ENCODE data around the gene SLC39A11.

The SLC39A11 gene

GRCh38 chr17:72657467-72658317, 434.8 kb downstream of the SLC39A11 start:
- POLR2A ChIA-PET, result no interaction called here
- DNase-seq (ENCODE audit: extremely low spot score), result no peak
- no peak for TF ChIP-seq TARDBP (IDR thresholded peaks at IDR 0.05)
- TF ChIP-seq FOXA1 (IDR thresholded peaks at IDR 0.05), result no peak
- CTCF ChIA-PET, result no interaction called here

DNA sequence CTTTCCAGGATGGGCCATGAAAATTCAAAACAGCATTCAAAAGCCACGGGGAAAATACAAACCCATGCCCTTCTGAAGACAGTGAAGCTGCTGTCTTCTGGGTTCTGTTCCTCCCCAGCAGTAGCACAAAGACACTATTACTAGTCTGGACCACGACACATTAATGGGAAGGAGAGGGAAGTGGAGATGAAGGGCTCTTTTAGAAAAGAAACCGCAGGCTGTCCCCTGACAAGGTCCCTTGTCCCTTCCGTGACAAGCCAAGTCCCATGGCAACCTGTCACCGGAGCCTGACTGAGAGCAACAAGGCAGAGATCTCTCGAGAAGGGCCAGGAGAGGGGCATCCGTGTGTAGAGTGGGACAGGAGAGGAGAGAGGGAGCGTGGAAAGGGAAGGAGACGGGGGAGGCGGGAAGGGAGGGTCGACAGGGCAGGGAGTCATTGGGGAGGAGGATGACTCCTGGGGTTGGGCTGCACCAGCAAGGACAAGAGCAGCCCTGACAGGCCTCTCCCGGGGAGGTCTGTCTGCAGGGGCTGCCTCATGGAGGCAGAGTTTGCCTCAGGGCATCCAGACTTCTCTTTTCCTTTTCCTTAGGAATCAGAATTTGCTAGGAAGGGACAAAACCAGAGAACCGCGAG, 436.2 kb downstream of the SLC39A11 start:
- POLR2A ChIA-PET, result no interaction called here
- no peak for DNase-seq (ENCODE audit: extremely low spot score)

DNA sequence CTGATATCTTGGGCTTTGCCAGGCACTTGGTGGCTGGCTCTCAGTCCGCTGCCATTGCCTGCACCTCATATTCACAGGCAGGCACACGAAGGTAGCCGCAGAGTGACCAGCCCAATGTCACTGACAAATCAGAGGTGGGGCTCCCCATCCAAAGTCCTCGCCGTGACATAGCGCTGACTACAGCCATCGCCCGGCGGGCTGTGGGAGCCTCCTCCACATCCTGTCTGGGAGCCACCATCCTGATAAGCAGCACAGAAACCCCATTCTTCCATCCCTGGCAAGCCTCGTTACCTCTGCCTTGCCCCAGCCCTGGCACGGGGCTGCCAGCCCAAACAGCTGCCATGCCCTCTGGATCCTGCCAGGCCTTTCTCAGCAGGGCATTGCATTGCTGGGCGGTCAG, 437.8 kb downstream of the SLC39A11 start:
- no peak for DNase-seq (ENCODE audit: extremely low spot score)
- ChIA-PET CTCF (no interaction called here), POLR2A (no interaction called here)
- TF ChIP-seq ELF4 (IDR thresholded peaks at IDR 0.05) (no peak), FOXM1 (IDR thresholded peaks at IDR 0.05; ENCODE audit: borderline replicate concordance) (no peak), L3MBTL2 (conservative IDR thresholded peaks at IDR 0.05) (no peak), TARDBP (IDR thresholded peaks at IDR 0.05) (no peak), FOXA1 (IDR thresholded peaks at IDR 0.05) (no peak), ZNF384 (IDR thresholded peaks at IDR 0.05) (no peak), CTBP1 (IDR thresholded peaks at IDR 0.05; ENCODE audit: borderline replicate concordance) (no peak), NFRKB (IDR thresholded peaks at IDR 0.05) (no peak), FOXK2 (IDR thresholded peaks at IDR 0.05) (no peak), LEF1 (IDR thresholded peaks at IDR 0.05; ENCODE audit: borderline replicate concordance) (no peak), HDGF (IDR thresholded peaks at IDR 0.05; ENCODE audit: borderline replicate concordance) (no peak), ARNT (IDR thresholded peaks at IDR 0.05) (no peak)

More for the DNA sequence above, 436.2 kb downstream of the SLC39A11 start:
- CTCF ChIA-PET, result no interaction called here
- TF ChIP-seq SUZ12 (IDR thresholded peaks at IDR 0.05), result no peak
- TF ChIP-seq L3MBTL2 (conservative IDR thresholded peaks at IDR 0.05), result no peak
- no peak for TF ChIP-seq NFRKB (IDR thresholded peaks at IDR 0.05)
- no peak for TF ChIP-seq BHLHE40 (IDR thresholded peaks at IDR 0.05; ENCODE audit: borderline replicate concordance)
- no peak for TF ChIP-seq TARDBP (IDR thresholded peaks at IDR 0.05)
- TF ChIP-seq ARNT (IDR thresholded peaks at IDR 0.05), result no peak

GRCh38 chr17:72651988-72652387, 440.5 kb downstream of the SLC39A11 start:
- DNase-seq (ENCODE audit: extremely low spot score), result no peak
- ChIA-PET CTCF (no interaction called here), POLR2A (interaction anchor here (0.9 kb wide), 1 partner anchor 63 kb away, joined by 3 read pairs; no protein-coding TSS in a partner anchor)
- TF ChIP-seq ZNF384 (IDR thresholded peaks at IDR 0.05), result no peak
- no peak for TF ChIP-seq SP1 (IDR thresholded peaks at IDR 0.05)
- TF ChIP-seq LEF1 (IDR thresholded peaks at IDR 0.05; ENCODE audit: borderline replicate concordance), result no peak
- TF ChIP-seq CTBP1 (IDR thresholded peaks at IDR 0.05; ENCODE audit: borderline replicate concordance), result no peak
- no peak for TF ChIP-seq ARNT (IDR thresholded peaks at IDR 0.05)
- TF ChIP-seq, protein P1, sequence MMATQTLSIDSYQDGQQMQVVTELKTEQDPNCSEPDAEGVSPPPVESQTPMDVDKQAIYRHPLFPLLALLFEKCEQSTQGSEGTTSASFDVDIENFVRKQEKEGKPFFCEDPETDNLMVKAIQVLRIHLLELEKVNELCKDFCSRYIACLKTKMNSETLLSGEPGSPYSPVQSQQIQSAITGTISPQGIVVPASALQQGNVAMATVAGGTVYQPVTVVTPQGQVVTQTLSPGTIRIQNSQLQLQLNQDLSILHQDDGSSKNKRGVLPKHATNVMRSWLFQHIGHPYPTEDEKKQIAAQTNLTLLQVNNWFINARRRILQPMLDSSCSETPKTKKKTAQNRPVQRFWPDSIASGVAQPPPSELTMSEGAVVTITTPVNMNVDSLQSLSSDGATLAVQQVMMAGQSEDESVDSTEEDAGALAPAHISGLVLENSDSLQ (IDR thresholded peaks at IDR 0.05), result no peak
- no peak for TF ChIP-seq L3MBTL2 (conservative IDR thresholded peaks at IDR 0.05)
- no peak for TF ChIP-seq ELF4 (IDR thresholded peaks at IDR 0.05)
- no peak for TF ChIP-seq SUZ12 (IDR thresholded peaks at IDR 0.05)
- no peak for TF ChIP-seq NFRKB (IDR thresholded peaks at IDR 0.05)
- TF ChIP-seq FOXA1 (IDR thresholded peaks at IDR 0.05), result no peak

- TF ChIP-seq, protein P1 (IDR thresholded peaks at IDR 0.05), result no peak
- POLR2A ChIA-PET, result no interaction called here
- no peak for DNase-seq (ENCODE audit: extremely low spot score)
- CTCF ChIA-PET, result no interaction called here
These were observed 443.8 kb downstream of the SLC39A11 start for GRCh38 chr17:72648702-72649101.

DNA sequence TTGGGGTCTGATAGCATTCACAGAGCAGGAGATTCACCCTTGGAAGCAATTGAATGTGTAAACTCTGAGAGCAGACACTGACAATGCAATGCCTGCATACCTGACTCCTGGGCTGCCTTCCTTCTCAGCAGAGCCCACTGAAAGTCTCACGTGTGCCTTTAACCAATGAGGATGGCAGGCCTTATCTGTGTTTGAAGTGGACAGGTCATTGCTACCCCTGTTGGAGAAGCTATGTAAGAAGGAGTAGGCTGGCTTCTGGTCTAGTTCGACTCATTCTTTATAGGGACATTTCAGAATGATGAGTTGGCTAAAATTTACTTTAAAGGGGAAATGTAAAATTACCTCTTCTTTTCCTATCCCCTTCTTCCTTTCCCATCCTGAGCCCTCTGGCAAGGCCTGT, 446.3 kb downstream of the SLC39A11 start:
- DNase-seq (ENCODE audit: extremely low spot score), result no peak
- ChIA-PET CTCF (no interaction called here), POLR2A (no interaction called here)
- TF ChIP-seq HDGF (IDR thresholded peaks at IDR 0.05; ENCODE audit: borderline replicate concordance), result no peak
- no peak for TF ChIP-seq FOXK2 (IDR thresholded peaks at IDR 0.05)
- no peak for TF ChIP-seq SP1 (IDR thresholded peaks at IDR 0.05)
- TF ChIP-seq CTBP1 (IDR thresholded peaks at IDR 0.05; ENCODE audit: borderline replicate concordance), result no peak
- TF ChIP-seq ARNT (IDR thresholded peaks at IDR 0.05), result no peak
- no peak for TF ChIP-seq NFRKB (IDR thresholded peaks at IDR 0.05)
- no peak for TF ChIP-seq FOXM1 (IDR thresholded peaks at IDR 0.05; ENCODE audit: borderline replicate concordance)
- TF ChIP-seq SUZ12 (IDR thresholded peaks at IDR 0.05), result no peak
- TF ChIP-seq TARDBP (IDR thresholded peaks at IDR 0.05), result no peak
- no peak for TF ChIP-seq L3MBTL2 (conservative IDR thresholded peaks at IDR 0.05)
- TF ChIP-seq, protein P1 (IDR thresholded peaks at IDR 0.05), result no peak
- TF ChIP-seq FOXA1 (IDR thresholded peaks at IDR 0.05), result no peak

GRCh38 chr17:72644492-72644891, 448.0 kb downstream of the SLC39A11 start:
- no peak for DNase-seq (ENCODE audit: extremely low spot score)
- no peak for TF ChIP-seq SUZ12 (IDR thresholded peaks at IDR 0.05)
- no peak for TF ChIP-seq FOXK2 (IDR thresholded peaks at IDR 0.05)
- no peak for TF ChIP-seq ARNT (IDR thresholded peaks at IDR 0.05)
- no peak for TF ChIP-seq CTBP1 (IDR thresholded peaks at IDR 0.05; ENCODE audit: borderline replicate concordance)
- TF ChIP-seq HDGF (IDR thresholded peaks at IDR 0.05; ENCODE audit: borderline replicate concordance), result no peak
- ChIA-PET POLR2A (no interaction called here), CTCF (no interaction called here)
